Measurements from ENCODE around the gene NLRC3. TPM values are rescaled to one million over a fixed set of nuclear protein-coding genes. Genes with fewer than 3 reads are reported as not detected.

NLRC3 gene, protein sequence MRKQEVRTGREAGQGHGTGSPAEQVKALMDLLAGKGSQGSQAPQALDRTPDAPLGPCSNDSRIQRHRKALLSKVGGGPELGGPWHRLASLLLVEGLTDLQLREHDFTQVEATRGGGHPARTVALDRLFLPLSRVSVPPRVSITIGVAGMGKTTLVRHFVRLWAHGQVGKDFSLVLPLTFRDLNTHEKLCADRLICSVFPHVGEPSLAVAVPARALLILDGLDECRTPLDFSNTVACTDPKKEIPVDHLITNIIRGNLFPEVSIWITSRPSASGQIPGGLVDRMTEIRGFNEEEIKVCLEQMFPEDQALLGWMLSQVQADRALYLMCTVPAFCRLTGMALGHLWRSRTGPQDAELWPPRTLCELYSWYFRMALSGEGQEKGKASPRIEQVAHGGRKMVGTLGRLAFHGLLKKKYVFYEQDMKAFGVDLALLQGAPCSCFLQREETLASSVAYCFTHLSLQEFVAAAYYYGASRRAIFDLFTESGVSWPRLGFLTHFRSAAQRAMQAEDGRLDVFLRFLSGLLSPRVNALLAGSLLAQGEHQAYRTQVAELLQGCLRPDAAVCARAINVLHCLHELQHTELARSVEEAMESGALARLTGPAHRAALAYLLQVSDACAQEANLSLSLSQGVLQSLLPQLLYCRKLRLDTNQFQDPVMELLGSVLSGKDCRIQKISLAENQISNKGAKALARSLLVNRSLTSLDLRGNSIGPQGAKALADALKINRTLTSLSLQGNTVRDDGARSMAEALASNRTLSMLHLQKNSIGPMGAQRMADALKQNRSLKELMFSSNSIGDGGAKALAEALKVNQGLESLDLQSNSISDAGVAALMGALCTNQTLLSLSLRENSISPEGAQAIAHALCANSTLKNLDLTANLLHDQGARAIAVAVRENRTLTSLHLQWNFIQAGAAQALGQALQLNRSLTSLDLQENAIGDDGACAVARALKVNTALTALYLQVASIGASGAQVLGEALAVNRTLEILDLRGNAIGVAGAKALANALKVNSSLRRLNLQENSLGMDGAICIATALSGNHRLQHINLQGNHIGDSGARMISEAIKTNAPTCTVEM
- total RNA-seq, result 1 to 10 TPM; 1.3 to 4.7 (median 1.4) TPM

DNA sequence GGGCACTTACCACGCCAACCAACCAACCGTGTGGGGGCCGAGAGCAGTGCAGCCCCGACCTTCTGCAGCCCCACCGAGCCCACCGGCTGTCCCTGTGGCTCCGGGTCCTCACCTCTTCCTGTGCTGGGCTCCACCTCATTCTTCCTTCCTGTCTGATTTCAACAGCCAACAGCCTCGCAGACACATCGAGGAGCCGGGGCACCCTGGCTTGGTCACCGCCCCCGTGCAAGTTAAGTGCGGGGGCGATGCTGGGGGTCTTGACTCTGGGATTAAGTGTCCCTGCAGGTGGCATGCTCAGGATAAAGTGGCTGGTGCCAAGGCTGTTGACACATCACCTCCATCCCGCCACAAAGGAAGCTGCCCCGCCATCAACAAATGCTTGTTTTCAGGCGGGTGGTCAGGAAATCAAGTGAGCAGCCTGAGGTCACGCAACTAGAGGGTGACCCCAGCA, at the start of gene NLRC3:
Gene NLRC3, minus strand, starts transcription at position 102 of the 451 bp plus-strand sequence. CDS start 12,367 bp downstream, outside the sequence.
- no peaks in the 10 kb centered on the region for H3K36me3 ChIP-seq
- no peaks in the 10 kb centered on the region for H3K4me1 ChIP-seq
- 39 to 68% methylated on average over 17 to 18 of the region's 18 CpGs for WGBS, 2 donors
- TF ChIP-seq CTCF (IDR thresholded peaks at IDR 0.05) (no peak), POLR2A (IDR thresholded peaks at IDR 0.05) (no peak)
- DNase-seq, result no peak
- no peak within 1 kb of the TSS for H3K4me3 ChIP-seq (replicated peaks in 1 of 3)
- intact Hi-C loops (cut with DNase I), result no loop called here
- H3K27me3 ChIP-seq, result no peaks in the 10 kb centered on the region
- no peak within 1 kb of the TSS for H3K27ac ChIP-seq
- H3K9me3 ChIP-seq, result no peaks in the 10 kb centered on the region

DNA sequence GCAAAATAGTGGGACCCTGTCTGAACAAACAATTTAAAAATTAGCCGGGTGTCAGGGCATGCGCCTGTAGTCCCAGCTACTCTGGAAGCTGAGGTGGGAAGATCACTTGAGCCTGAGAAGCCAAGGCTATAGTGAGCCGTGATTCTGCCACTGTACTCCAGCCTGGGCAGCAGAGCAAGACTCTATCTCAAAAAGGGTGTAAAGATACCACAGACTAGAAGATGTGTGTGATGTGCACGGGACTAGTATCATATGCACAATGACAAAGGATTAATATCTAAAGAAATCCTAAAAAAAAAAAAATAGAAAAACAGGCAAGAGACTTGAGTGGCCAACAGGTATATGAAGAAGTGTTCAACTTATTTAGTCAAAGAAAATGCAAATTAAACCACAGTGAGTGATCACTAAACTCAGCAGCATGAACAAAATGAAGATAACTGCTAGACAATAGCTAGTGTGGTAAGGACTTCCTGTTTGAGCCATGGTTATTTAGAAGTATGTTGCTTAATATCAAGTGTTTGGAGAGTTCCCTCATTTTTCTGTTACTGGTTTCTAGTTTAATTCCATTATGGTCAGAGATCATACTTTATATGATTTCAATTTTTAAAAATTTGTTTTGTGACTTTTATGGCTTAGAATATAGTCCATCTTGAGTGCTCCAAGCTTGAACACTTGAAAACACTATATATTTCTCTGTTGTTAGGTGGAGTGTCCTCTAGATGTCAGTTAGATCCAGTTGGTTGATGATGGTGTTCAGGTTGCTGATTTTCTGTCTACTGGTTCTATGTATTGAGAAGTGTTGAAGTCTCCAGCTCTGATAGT, 48.9 kb upstream of the NLRC3 start:
- H3K27me3 ChIP-seq, result no peaks in the 10 kb centered on the region
- TF ChIP-seq POLR2A (IDR thresholded peaks at IDR 0.05), result no peak
- no peak for TF ChIP-seq CTCF (IDR thresholded peaks at IDR 0.05)
- H3K4me3 ChIP-seq (replicated peaks in 1 of 3), result no peak overlapping the region
- no peak overlapping the region for H3K27ac ChIP-seq
- no peak for DNase-seq
- WGBS, 2 donors, result 75 to 89% methylated on average over 4 of the region's 4 CpGs
- intact Hi-C loops (cut with DNase I), result no loop called here
- no peaks in the 10 kb centered on the region for H3K36me3 ChIP-seq
- no peaks in the 10 kb centered on the region for H3K9me3 ChIP-seq
- H3K4me1 ChIP-seq, result peaks cover 0 to 11% of the 10 kb centered on the region in 2 donors

GRCh38 chr16:3625331-3625730, 48.1 kb upstream of the NLRC3 start:
- TF ChIP-seq CTCF (IDR thresholded peaks at IDR 0.05) (no peak), POLR2A (IDR thresholded peaks at IDR 0.05) (no peak)
- WGBS, 2 donors, result 92 to 93% methylated on average over 5 of the region's 5 CpGs
- intact Hi-C loops (cut with DNase I), result no loop called here
- H3K9me3 ChIP-seq, result no peaks in the 10 kb centered on the region
- DNase-seq, result no peak
- H3K27me3 ChIP-seq, result no peaks in the 10 kb centered on the region
- H3K4me1 ChIP-seq, result peaks cover 0 to 11% of the 10 kb centered on the region in 2 donors
- H3K4me3 ChIP-seq (replicated peaks in 1 of 3), result no peak overlapping the region
- H3K36me3 ChIP-seq, result no peaks in the 10 kb centered on the region
- H3K27ac ChIP-seq, result no peak overlapping the region

- Histone ChIP-seq H3K9me3 (no peaks in the 10 kb centered on the region), H3K4me3 (replicated peaks in 1 of 3) (no peak overlapping the region), H3K27ac (no peak overlapping the region), H3K27me3 (no peaks in the 10 kb centered on the region), H3K4me1 (peaks cover 0 to 11% of the 10 kb centered on the region in 2 donors), H3K36me3 (no peaks in the 10 kb centered on the region)
- 94 to 97% methylated on average over 3 of the region's 3 CpGs for WGBS, 2 donors
- intact Hi-C loops (cut with DNase I), result no loop called here
- no peak for DNase-seq
- TF ChIP-seq POLR2A (IDR thresholded peaks at IDR 0.05) (no peak), CTCF (IDR thresholded peaks at IDR 0.05) (no peak)
Measured at GRCh38 chr16:3623642-3624041, 46.4 kb upstream of the NLRC3 start.
